ENCODE measurements around the gene MCAM. TPM values are rescaled to one million over a fixed set of nuclear protein-coding genes. Genes with fewer than 3 reads are reported as not detected.

Gene MCAM
- total and polyA plus RNA-seq, 2 donors (not counting 3 experiments of a cell fraction or from before 2014, with no cell fraction given), result 1,027 to 2,543 TPM

DNA sequence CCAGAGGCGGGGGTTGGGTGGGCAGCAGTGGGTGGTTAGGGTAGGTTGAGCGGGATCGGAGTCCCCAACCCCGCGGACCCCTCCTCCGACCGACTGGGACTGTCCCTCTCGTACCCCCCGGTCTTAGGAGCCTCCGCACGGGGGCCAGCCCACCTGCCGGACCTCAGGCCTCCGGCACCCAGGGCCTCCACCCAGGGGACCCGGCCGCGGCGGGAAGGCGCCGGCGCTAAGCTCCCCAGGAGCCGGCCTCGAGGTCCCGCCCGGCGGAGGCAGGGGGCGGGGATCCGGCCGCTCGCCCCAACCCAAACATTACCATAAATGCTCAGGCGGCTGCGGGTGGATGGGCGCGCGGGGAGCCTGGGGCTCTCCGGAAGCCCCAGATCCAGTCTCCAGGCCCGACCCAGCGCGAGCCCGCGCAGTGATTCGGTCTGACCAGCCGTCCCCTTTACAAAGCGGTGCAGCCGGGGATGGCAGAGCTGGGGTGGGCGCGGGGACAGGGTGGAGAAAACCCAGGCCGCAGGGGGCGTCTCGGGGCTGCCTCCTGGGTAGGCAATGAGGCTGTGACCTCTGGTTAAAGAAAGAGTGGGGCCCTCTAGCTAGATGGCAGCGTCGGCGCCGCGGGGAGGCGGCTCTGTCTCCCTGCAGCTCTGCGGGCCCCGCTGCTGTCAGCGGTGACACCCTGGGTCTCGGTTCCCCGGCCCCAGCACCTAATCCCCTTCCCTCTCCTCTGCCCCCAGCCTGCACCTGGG is 4.0 kb upstream of the MCAM start:
- FAIRE-seq, result peak; percentile 68
- intact Hi-C loops (cut with micrococcal nuclease), result loop anchor here (1.0 to 2.0 kb wide), 9 partner anchors 13 to 708 kb away; partner anchors contain the start of genes DDX6, RNF26, RPS25 and TRAPPC4
- Histone ChIP-seq H3K9ac (replicated peaks; ENCODE audit: extremely low read depth, insufficient read depth, low read length) (peak overlapping the region; percentile 68), H3K4me3 (replicated peaks in 1 of 3; ENCODE audit: insufficient read depth in 1 of 3, low read depth in 1 of 3, low read length in 3 of 3) (peak overlapping the region in 2 of 3 experiments; percentile 14 to 29), H3K9me3 (replicated peaks; ENCODE audit: control insufficient read depth, insufficient read depth, low read length) (no peaks in the 10 kb centered on the region), H3K79me2 (ENCODE audit: control insufficient read depth, insufficient read depth, low read length) (peaks cover 15% of the 10 kb centered on the region), H3K27ac (ENCODE audit: insufficient read depth, low read depth, low read length) (peak overlapping the region; percentile 93), H2AFZ (ENCODE audit: low read depth, low read length) (peak overlapping the region; percentile 63), H3K9me1 (replicated peaks; ENCODE audit: control insufficient read depth, extremely low read depth, insufficient read depth, low read length) (no peaks in the 10 kb centered on the region), H3K36me3 (ENCODE audit: control insufficient read depth in 2 of 2, extremely low read depth in 1 of 2, insufficient read depth in 2 of 2, low read length in 2 of 2) (no peaks in the 10 kb centered on the region), H3K4me1 (ENCODE audit: control insufficient read depth, extremely low read depth, insufficient read depth, low read length) (peaks cover 53% of the 10 kb centered on the region), H3K4me2 (ENCODE audit: insufficient read depth, low read length) (peak overlapping the region; percentile 57), H4K20me1 (replicated peaks; ENCODE audit: control insufficient read depth, extremely low read depth, insufficient read depth, low read length) (no peaks in the 10 kb centered on the region), H3K27me3 (ENCODE audit: control insufficient read depth in 2 of 2, insufficient read depth in 2 of 2, low read length in 2 of 2) (no peaks in the 10 kb centered on the region)
- ChIA-PET POLR2A (interaction anchor here (0.9 to 1.2 kb wide), 2 partner anchors 17 to 226 kb away, joined by 3 to 4 read pairs; a partner anchor contains a TSS), CTCF (interaction anchor here (0.5 to 15.9 kb wide), 15 partner anchors 11 to 302 kb away, joined by 3 to 301 read pairs (median 3); partner anchors contain the start of genes C1QTNF5, CBL, DPAGT1 and RPS25)
- TSS peak; percentile 25 for BruUV-seq (replicated peaks)
- DNase-seq (ENCODE audit: low read depth, low spot score), result peak; percentile 73
- no peak for TF ChIP-seq MYC (IDR thresholded peaks at IDR 0.05; ENCODE audit: low read depth, low read length)
- no peak for TF ChIP-seq EZH2 (IDR thresholded peaks at IDR 0.05; ENCODE audit: borderline replicate concordance, low read depth, low read length, severe bottlenecking)
- TF ChIP-seq GATA2 (IDR thresholded peaks at IDR 0.05; ENCODE audit: insufficient read depth, insufficient read length, low read depth, low read length), result no peak
- TF ChIP-seq, protein P1, sequence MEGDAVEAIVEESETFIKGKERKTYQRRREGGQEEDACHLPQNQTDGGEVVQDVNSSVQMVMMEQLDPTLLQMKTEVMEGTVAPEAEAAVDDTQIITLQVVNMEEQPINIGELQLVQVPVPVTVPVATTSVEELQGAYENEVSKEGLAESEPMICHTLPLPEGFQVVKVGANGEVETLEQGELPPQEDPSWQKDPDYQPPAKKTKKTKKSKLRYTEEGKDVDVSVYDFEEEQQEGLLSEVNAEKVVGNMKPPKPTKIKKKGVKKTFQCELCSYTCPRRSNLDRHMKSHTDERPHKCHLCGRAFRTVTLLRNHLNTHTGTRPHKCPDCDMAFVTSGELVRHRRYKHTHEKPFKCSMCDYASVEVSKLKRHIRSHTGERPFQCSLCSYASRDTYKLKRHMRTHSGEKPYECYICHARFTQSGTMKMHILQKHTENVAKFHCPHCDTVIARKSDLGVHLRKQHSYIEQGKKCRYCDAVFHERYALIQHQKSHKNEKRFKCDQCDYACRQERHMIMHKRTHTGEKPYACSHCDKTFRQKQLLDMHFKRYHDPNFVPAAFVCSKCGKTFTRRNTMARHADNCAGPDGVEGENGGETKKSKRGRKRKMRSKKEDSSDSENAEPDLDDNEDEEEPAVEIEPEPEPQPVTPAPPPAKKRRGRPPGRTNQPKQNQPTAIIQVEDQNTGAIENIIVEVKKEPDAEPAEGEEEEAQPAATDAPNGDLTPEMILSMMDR (IDR thresholded peaks at IDR 0.05; ENCODE audit: extremely low read depth in 1 of 2, insufficient read depth in 1 of 2, low read depth in 1 of 2, low read length in 2 of 2), result no peak
- peak; percentile 67 for TF ChIP-seq POLR2A (IDR thresholded peaks at IDR 0.05; ENCODE audit: low read depth, low read length)
- TF ChIP-seq POLR2AphosphoS5 (IDR thresholded peaks at IDR 0.05; ENCODE audit: insufficient read depth, low read depth, low read length), result peak; percentile 76
- dilution Hi-C loops (cut with MboI; ENCODE audit: extremely low pct_ligation_motif_present, low sequenced_read_pairs), result no loop called here

Data from endothelial cell of umbilical vein (primary cell).